K562 (cell line): Measurements from ENCODE around the gene MYRIP. TPM values are rescaled to one million over a fixed set of nuclear protein-coding genes. Genes with fewer than 3 reads are reported as not detected.

Experiments used
- ARID2 ChIP-seq: fragments of 450-650 bp; IDR thresholded peaks from 2 replicates; pipeline ENCODE4 v1.6.1; 2017; ENCODE audit warnings: antibody characterized with exemption, mild to moderate bottlenecking
- ATF4 ChIP-seq: fragments of 450-650 bp; formaldehyde crosslinking; IDR thresholded peaks from 2 replicates; pipeline ENCODE4 v1.4.0; 2022; ENCODE audit warnings: mild to moderate bottlenecking, moderate library complexity
- ATF7 ChIP-seq: fragments of 450-650 bp; IDR thresholded peaks from 2 replicates; pipeline ENCODE4 v1.7.1; 2014; ENCODE audit warnings: mild to moderate bottlenecking, moderate library complexity
- C11orf30 ChIP-seq: fragments of 450-650 bp; IDR thresholded peaks from 2 replicates; pipeline ENCODE4 v1.6.1; 2016; ENCODE audit warnings: low read depth, mild to moderate bottlenecking
- CXXC5 ChIP-seq: fragments of 250-450 bp; sonication (Bioruptor Pico); IDR thresholded peaks from 2 replicates; pipeline ENCODE4 v1.8.0; 2022; ENCODE audit warnings: inconsistent platforms, mild to moderate bottlenecking, moderate library complexity
- E2F5 ChIP-seq: sonication (generic); formaldehyde crosslinking; IDR thresholded peaks from 2 replicates; pipeline ENCODE4 v1.8.0; 2022; ENCODE audit warnings: mild to moderate bottlenecking, missing genetic modification reagents
- GMEB1 ChIP-seq: fragments of 250-450 bp; sonication (Bioruptor Pico); IDR thresholded peaks from 2 replicates; pipeline ENCODE4 v1.4.0; 2020; ENCODE audit warnings: mild to moderate bottlenecking
- HCFC1 ChIP-seq: IDR thresholded peaks from 2 replicates; pipeline ENCODE4 v1.6.1; 2012; ENCODE audit warnings: low read depth, low read length, improper control_type of control experiment
- HIVEP1 ChIP-seq: fragments of 250-450 bp; sonication (Bioruptor Pico); IDR thresholded peaks from 2 replicates; pipeline ENCODE4 v1.4.0; 2020; ENCODE audit warnings: mild to moderate bottlenecking
- MAFF ChIP-seq: IDR thresholded peaks from 2 replicates; pipeline ENCODE4 v1.6.1; 2012; ENCODE audit warnings: low read length, improper control_type of control experiment
- MTF1 ChIP-seq: fragments of 250-450 bp; sonication (Bioruptor Pico); IDR thresholded peaks from 2 replicates; pipeline ENCODE4 v1.9.0; 2021; ENCODE audit warnings: moderate library complexity, mild to moderate bottlenecking, inconsistent platforms, borderline replicate concordance
- NR2F6 ChIP-seq: fragments of 450-650 bp; formaldehyde crosslinking; IDR thresholded peaks from 2 replicates; pipeline ENCODE4 v1.4.0; 2020; ENCODE audit warnings: mild to moderate bottlenecking
- PHB2 ChIP-seq: fragments of 450-650 bp; IDR thresholded peaks from 2 replicates; pipeline ENCODE4 v1.6.1; 2017; ENCODE audit warnings: low read depth
- SMAD3 ChIP-seq: fragments of 450-650 bp; formaldehyde crosslinking; conservative IDR thresholded peaks from 2 replicates; pipeline ENCODE4 v1.4.0; 2020; ENCODE audit warnings: mild to moderate bottlenecking
- ZKSCAN8 ChIP-seq: fragments of 200-800 bp; sonication (Bioruptor generic); IDR thresholded peaks from 2 replicates; pipeline ENCODE4 v1.6.1; 2016; ENCODE audit warnings: missing genetic modification characterization, missing compliant biosample characterization
- ZNF431 ChIP-seq: sonication (generic); formaldehyde crosslinking; IDR thresholded peaks from 2 replicates; pipeline ENCODE4 v1.8.0; 2022; ENCODE audit warnings: mild to moderate bottlenecking, missing genetic modification reagents
- ZNF584 ChIP-seq: fragments of 200-800 bp; sonication (Bioruptor generic); IDR thresholded peaks from 2 replicates; pipeline ENCODE4 v1.6.1; 2016; ENCODE audit warnings: low read depth, mild to moderate bottlenecking, missing genetic modification characterization, missing compliant biosample characterization
- ZNF589 ChIP-seq: fragments of 200-800 bp; sonication (Bioruptor generic); IDR thresholded peaks from 2 replicates; pipeline ENCODE4 v1.6.1; 2016; ENCODE audit warnings: low read depth, missing genetic modification characterization, missing compliant biosample characterization
- ZNF639 ChIP-seq, 2 experiments: fragments of 200-800 bp in 1 of 2; sonication (Bioruptor generic) in 1 of 2; sonication (generic) in 1 of 2; formaldehyde crosslinking in 1 of 2; IDR thresholded peaks in 1 of 2; conservative IDR thresholded peaks in 1 of 2; 2 replicates each; pipeline versions ENCODE4 v1.5.0 to v1.6.1; 2016 to 2020; ENCODE audit warnings: missing compliant biosample characterization in 1 of 2, missing genetic modification characterization in 1 of 2, missing genetic modification reagents in 1 of 2
- ZNF644 ChIP-seq: fragments of 200-800 bp; sonication (Bioruptor generic); IDR thresholded peaks from 2 replicates; pipeline ENCODE4 v1.6.1; 2016; ENCODE audit warnings: low read depth, missing genetic modification characterization, missing compliant biosample characterization
- ZNF77 ChIP-seq: fragments of 250-450 bp; sonication (Bioruptor Pico); IDR thresholded peaks from 2 replicates; pipeline ENCODE4 v1.5.0; 2020
- ZNF780A ChIP-seq: fragments of 250-450 bp; sonication (Bioruptor Pico); IDR thresholded peaks from 2 replicates; pipeline ENCODE4 v1.5.0; 2021; ENCODE audit warnings: mild to moderate bottlenecking
- polyA plus RNA-seq, 8 experiments: library from polyadenylated mRNA; depleted of rRNA in 4 of 8; stranded (reverse) in 5 of 8; unstranded in 3 of 8; fragments of >200 nt; fragmentation: Nextera tagmentation in 2 of 8; fragmentation: Illumina TruSeq in 1 of 8; extraction: Ambion mirVana in 2 of 8; extraction: Trizol in 1 of 8; gene quantifications; 2 replicates each; pipeline versions ENCODE4 v1.2.1 to v1.2.3, GENCODE V29; 2011 to 2014; ENCODE audit warnings: inconsistent platforms in 1 of 8, missing spikeins in 1 of 8
- total RNA-seq, 7 experiments: library from RNA; depleted of rRNA in 6 of 7; stranded (reverse); fragments of >200 nt in 6 of 7; fragmentation: Illumina TruSeq in 2 of 7; extraction: Trizol in 2 of 7; gene quantifications; 2 replicates each; pipeline versions ENCODE4 v1.2.1 to v1.2.3, GENCODE V29; 2011 to 2021; ENCODE audit warnings: low replicate concordance in 1 of 7

The MYRIP gene
- total and polyA plus RNA-seq, 9 of the 15 experiments (the other 6 are each of a cell fraction or from before 2014, with no cell fraction given) = 0.03 to 0.12 TPM; not detected in 7

- TF ChIP-seq ZNF639 (CRISPR knock-in tag; conservative IDR thresholded peaks at IDR 0.05 in 1 of 2, IDR thresholded peaks at IDR 0.05 in 1 of 2) = peak in 1 of 2 experiments; percentile 21; a peak in 1 of 4 replicates
- TF ChIP-seq NR2F6 (CRISPR knock-in tag) = no peak
- no peak for TF ChIP-seq ATF4
- TF ChIP-seq MAFF = peak; percentile 77
- no peak for TF ChIP-seq SMAD3 (CRISPR knock-in tag)
- TF ChIP-seq ARID2 = no peak
- TF ChIP-seq ZNF780A = 0 out of 2 replicates have a peak, but pooled peaks have one; percentile 26
- TF ChIP-seq C11orf30 = peak; percentile 81
- no peak for TF ChIP-seq HIVEP1
- TF ChIP-seq CXXC5 (CRISPR knock-in tag) = peak; percentile 7
- TF ChIP-seq ZKSCAN8 (CRISPR knock-in tag) = 0 out of 2 replicates have a peak, but pooled peaks have one; percentile 32
- no peak for TF ChIP-seq MTF1 (CRISPR knock-in tag)
- no peak for TF ChIP-seq ZNF431 (CRISPR knock-in tag)
- no peak for TF ChIP-seq ZNF77
- TF ChIP-seq PHB2 = no peak
- peak; percentile 14; the same call in 1 of the 2 replicates for TF ChIP-seq GMEB1 (CRISPR knock-in tag)
- no peak for TF ChIP-seq E2F5
- no peak for TF ChIP-seq ZNF589 (CRISPR knock-in tag)
- TF ChIP-seq HCFC1 = no peak
- peak; percentile 51; the same call in 1 of the 2 replicates for TF ChIP-seq ZNF584 (CRISPR knock-in tag)
- no peak; the same call in 1 of the 2 replicates for TF ChIP-seq ATF7
- TF ChIP-seq ZNF644 = peak; percentile 83; the same call in 1 of the 2 replicates
Observed at GRCh38 chr3:40299130-40299720, 489.8 kb downstream of the MYRIP start (continued).
